Measurements from ENCODE around the gene OSBPL3.

DNA sequence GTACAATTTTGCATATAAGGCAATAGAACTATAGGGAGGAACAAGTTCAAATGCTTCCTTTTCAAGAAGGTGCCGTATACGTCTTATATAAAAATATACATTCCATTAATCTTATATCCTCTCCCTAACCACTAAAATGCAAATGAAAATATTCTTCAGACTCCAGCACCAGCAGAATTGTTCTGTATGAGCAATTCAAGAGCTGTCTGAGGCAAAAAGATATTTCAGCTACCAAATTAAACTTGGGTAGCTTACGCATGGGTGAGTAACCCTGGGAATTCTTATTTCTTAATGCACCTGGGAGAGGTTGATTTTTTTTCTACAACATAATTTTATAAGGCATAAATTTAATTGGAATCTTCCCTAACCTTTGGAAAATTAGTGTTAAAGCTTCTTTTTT, 180.5 kb downstream of the OSBPL3 start:
- TF ChIP-seq EZH2 (IDR thresholded peaks at IDR 0.05) (no peak), POLR2AphosphoS5 (IDR thresholded peaks at IDR 0.05; ENCODE audit: borderline replicate concordance, low read depth, low read length) (no peak), FOXP2 (optimal IDR thresholded peaks at IDR 0.05; ENCODE audit: control extremely low read depth, extremely low read length, insufficient read depth) (no peak)
